HG02973 (cell line): ENCODE results near the gene PIGV.

Experiments used
- ATAC-seq: cut with Tn5 transposase; IDR thresholded peaks from one replicate; pipeline ENCODE4 v1.9.1; 2021; ENCODE audit warnings: moderate library complexity; ENCODE audit not compliant: unreplicated experiment

PIGV gene

GRCh38 chr1:26771643-26772321 lies 16.0 kb upstream of the PIGV start:
- ATAC-seq = no peak

GRCh38 chr1:26772687-26773086 lies 15.1 kb upstream of the PIGV start:
- no peak for ATAC-seq

GRCh38 chr1:26774462-26774861 lies 13.3 kb upstream of the PIGV start:
- no peak for ATAC-seq

GRCh38 chr1:26775666-26776065 lies 12.1 kb upstream of the PIGV start:
- ATAC-seq = no peak

- no peak for ATAC-seq
Measured at GRCh38 chr1:26779098-26779668, 8.6 kb upstream of the PIGV start.

GRCh38 chr1:26780344-26780957 lies 7.3 kb upstream of the PIGV start:
- no peak for ATAC-seq

GRCh38 chr1:26781206-26781825 lies 6.4 kb upstream of the PIGV start:
- ATAC-seq = no peak

GRCh38 chr1:26782521-26783212 lies 5.1 kb upstream of the PIGV start:
- ATAC-seq = no peak

- no peak for ATAC-seq
Measured at GRCh38 chr1:26783646-26784022, 4.1 kb upstream of the PIGV start.

- ATAC-seq = no peak
Measured at GRCh38 chr1:26784023-26784871, 3.5 kb upstream of the PIGV start.

- no peak for ATAC-seq
Measured at GRCh38 chr1:26784886-26785285, 2.9 kb upstream of the PIGV start.

GRCh38 chr1:26785611-26786436 lies 1.9 kb upstream of the PIGV start:
- no peak for ATAC-seq

- ATAC-seq = peak; percentile 12
Measured at GRCh38 chr1:26786437-26787380, 1.0 kb upstream of the PIGV start.

- peak; percentile 37 for ATAC-seq
Measured at GRCh38 chr1:26787381-26787705, 407 bp upstream of the PIGV start.

GRCh38 chr1:26788515-26788785 lies 700 bp downstream of the PIGV start:
- no peak for ATAC-seq

GRCh38 chr1:26788836-26789611 lies 1.3 kb downstream of the PIGV start:
- ATAC-seq = peak; percentile 23

- ATAC-seq = no peak
Measured at GRCh38 chr1:26789612-26789865, 1.8 kb downstream of the PIGV start.

GRCh38 chr1:26789931-26790330 lies 2.2 kb downstream of the PIGV start:
- ATAC-seq = no peak

- ATAC-seq = no peak
Measured at GRCh38 chr1:26790551-26790953, 2.8 kb downstream of the PIGV start.
